ENCODE results near the gene NUP88.

GRCh38 chr17:5429191-5429887 lies 9.9 kb upstream of the NUP88 start:
- TF ChIP-seq, protein P1, sequence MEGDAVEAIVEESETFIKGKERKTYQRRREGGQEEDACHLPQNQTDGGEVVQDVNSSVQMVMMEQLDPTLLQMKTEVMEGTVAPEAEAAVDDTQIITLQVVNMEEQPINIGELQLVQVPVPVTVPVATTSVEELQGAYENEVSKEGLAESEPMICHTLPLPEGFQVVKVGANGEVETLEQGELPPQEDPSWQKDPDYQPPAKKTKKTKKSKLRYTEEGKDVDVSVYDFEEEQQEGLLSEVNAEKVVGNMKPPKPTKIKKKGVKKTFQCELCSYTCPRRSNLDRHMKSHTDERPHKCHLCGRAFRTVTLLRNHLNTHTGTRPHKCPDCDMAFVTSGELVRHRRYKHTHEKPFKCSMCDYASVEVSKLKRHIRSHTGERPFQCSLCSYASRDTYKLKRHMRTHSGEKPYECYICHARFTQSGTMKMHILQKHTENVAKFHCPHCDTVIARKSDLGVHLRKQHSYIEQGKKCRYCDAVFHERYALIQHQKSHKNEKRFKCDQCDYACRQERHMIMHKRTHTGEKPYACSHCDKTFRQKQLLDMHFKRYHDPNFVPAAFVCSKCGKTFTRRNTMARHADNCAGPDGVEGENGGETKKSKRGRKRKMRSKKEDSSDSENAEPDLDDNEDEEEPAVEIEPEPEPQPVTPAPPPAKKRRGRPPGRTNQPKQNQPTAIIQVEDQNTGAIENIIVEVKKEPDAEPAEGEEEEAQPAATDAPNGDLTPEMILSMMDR (IDR thresholded peaks at IDR 0.05) = no peak
- no peak for TF ChIP-seq ZFX (IDR thresholded peaks at IDR 0.05; ENCODE audit: borderline replicate concordance)

Measured in 22Rv1 (cell line).